ENCODE measurements around the gene SLC18A2.

SLC18A2 gene

DNA sequence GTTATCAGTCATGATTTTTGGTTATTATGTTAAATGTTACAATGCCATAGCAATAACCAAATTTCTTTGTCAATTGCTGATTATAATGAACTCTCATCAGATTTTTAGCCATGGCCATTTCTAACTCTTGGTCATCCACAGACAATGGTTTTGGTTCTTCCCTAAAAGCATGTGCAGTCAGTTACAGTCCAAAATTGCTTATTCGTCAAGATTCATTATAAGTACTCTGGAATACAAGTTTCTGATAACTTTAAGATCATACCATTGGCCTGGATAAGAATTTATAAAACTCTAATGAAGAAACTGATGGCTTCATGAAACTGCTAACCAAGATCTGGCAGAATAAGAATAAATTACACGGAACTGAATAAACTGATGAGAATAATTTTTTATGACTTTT, 83.5 kb downstream of the SLC18A2 start:
- H3K9me3 ChIP-seq (replicated peaks; ENCODE audit: low read length), result no peaks in the 10 kb centered on the region
- no peak overlapping the region for H3K4me2 ChIP-seq (ENCODE audit: low read length)
- no peak overlapping the region for H3K4me3 ChIP-seq (ENCODE audit: low read length)
- no peaks in the 10 kb centered on the region for H3K4me1 ChIP-seq (ENCODE audit: control insufficient read depth, insufficient read depth, low read length)
- H3K36me3 ChIP-seq (ENCODE audit: insufficient read depth, low read length), result no peaks in the 10 kb centered on the region
- no peaks in the 10 kb centered on the region for H3K27me3 ChIP-seq (ENCODE audit: control insufficient read depth, insufficient read depth, low read length)
- H3K9ac ChIP-seq (ENCODE audit: low read depth, low read length), result no peak overlapping the region

DNA sequence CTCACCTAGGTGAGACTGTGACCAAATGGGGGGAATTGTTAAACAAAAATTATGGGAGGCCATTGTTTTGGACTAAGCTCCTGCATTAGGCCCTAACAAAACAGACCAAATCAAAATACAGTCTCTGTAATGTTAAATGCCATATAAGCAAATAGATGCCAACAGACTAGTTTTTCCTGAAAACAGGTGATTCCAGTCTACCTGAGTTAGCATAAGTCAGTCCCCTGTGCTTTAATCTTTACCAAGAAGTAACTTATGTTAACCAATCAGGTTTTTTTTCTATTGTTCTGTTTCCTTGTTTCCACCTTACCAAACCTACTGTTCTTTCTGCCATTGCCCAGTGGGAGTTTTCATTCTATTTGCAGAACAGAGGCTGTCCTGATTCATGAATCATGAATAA, 86.3 kb downstream of the SLC18A2 start:
- Histone ChIP-seq H3K27me3 (ENCODE audit: control insufficient read depth, insufficient read depth, low read length) (no peaks in the 10 kb centered on the region), H3K4me2 (ENCODE audit: low read length) (no peak overlapping the region), H3K9ac (ENCODE audit: low read depth, low read length) (no peak overlapping the region), H3K36me3 (ENCODE audit: insufficient read depth, low read length) (no peaks in the 10 kb centered on the region), H3K4me1 (ENCODE audit: control insufficient read depth, insufficient read depth, low read length) (peaks cover 2% of the 10 kb centered on the region), H3K9me3 (replicated peaks; ENCODE audit: low read length) (no peaks in the 10 kb centered on the region), H3K4me3 (ENCODE audit: low read length) (no peak overlapping the region)

Data from skeletal muscle satellite cell (primary cell).